ENCODE results near the gene PNLIP.

- TF ChIP-seq, protein P1, sequence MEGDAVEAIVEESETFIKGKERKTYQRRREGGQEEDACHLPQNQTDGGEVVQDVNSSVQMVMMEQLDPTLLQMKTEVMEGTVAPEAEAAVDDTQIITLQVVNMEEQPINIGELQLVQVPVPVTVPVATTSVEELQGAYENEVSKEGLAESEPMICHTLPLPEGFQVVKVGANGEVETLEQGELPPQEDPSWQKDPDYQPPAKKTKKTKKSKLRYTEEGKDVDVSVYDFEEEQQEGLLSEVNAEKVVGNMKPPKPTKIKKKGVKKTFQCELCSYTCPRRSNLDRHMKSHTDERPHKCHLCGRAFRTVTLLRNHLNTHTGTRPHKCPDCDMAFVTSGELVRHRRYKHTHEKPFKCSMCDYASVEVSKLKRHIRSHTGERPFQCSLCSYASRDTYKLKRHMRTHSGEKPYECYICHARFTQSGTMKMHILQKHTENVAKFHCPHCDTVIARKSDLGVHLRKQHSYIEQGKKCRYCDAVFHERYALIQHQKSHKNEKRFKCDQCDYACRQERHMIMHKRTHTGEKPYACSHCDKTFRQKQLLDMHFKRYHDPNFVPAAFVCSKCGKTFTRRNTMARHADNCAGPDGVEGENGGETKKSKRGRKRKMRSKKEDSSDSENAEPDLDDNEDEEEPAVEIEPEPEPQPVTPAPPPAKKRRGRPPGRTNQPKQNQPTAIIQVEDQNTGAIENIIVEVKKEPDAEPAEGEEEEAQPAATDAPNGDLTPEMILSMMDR (IDR thresholded peaks at IDR 0.05; ENCODE audit: low read depth, low read length, poor library complexity, severe bottlenecking) = no peak
- no peak for TF ChIP-seq EZH2phosphoT487 (IDR thresholded peaks at IDR 0.05; ENCODE audit: borderline replicate concordance, low read length)
These were observed 21.0 kb upstream of the PNLIP start for GRCh38 chr10:116524736-116525135.

Data from DOHH2 (cell line).